Fibroblast of lung (primary cell): ENCODE results near the gene NCOA5. TPM values are rescaled to one million over a fixed set of nuclear protein-coding genes. Genes with fewer than 3 reads are reported as not detected.

ENCODE experiments used
- DNase-seq, 2 donors: peaks; one replicate each; pipeline versions ENCODE4 v3.0.0 to v3.0.0-alpha.2; 2010; ENCODE audit warnings: low read depth in 2 of 2
- H2AFZ ChIP-seq: 2 replicates; pipeline ENCODE4 v1.5.1; 2012; ENCODE audit warnings: low read length, control low read depth, inconsistent platforms
- H3K27ac ChIP-seq: 2 replicates; pipeline ENCODE4 v1.5.1; 2011; ENCODE audit warnings: low read length, control low read depth; ENCODE audit not compliant: insufficient read depth
- H3K27me3 ChIP-seq: 2 replicates; pipeline ENCODE4 v1.5.1; 2011; ENCODE audit warnings: mild to moderate bottlenecking, low read length; ENCODE audit not compliant: control insufficient read depth, insufficient read depth
- H3K36me3 ChIP-seq: 2 replicates; pipeline ENCODE4 v1.5.1; 2011; ENCODE audit warnings: low read length; ENCODE audit not compliant: control insufficient read depth, insufficient read depth
- H3K4me1 ChIP-seq: 2 replicates; pipeline ENCODE4 v1.5.1; 2011; ENCODE audit warnings: low read length; ENCODE audit not compliant: control insufficient read depth, insufficient read depth; ENCODE audit errors: extremely low read depth
- H3K4me2 ChIP-seq: 2 replicates; pipeline ENCODE4 v1.5.1; 2011; ENCODE audit warnings: low read length, control low read depth; ENCODE audit not compliant: insufficient read depth; ENCODE audit errors: extremely low read depth
- H3K4me3 ChIP-seq, 4 experiments: fragments of 200-600 bp in 1 of 4; sonication (generic) in 1 of 4; replicated peaks in 1 of 4; 2 replicates each; pipeline ENCODE4 v1.5.1; 2011 to 2016; ENCODE audit warnings: low read length in 4 of 4, low read depth in 3 of 4, mild to moderate bottlenecking in 3 of 4, control low read depth in 2 of 4, inconsistent platforms in 1 of 4, mixed read lengths in 1 of 4; ENCODE audit not compliant: insufficient read depth in 1 of 4; ENCODE audit errors: control extremely low read depth in 1 of 4
- H3K79me2 ChIP-seq: 2 replicates; pipeline ENCODE4 v1.5.1; 2012; ENCODE audit warnings: mild to moderate bottlenecking, low read length, inconsistent platforms; ENCODE audit not compliant: control insufficient read depth, insufficient read depth
- H3K9ac ChIP-seq: 2 replicates; pipeline ENCODE4 v1.5.1; 2011; ENCODE audit warnings: mild to moderate bottlenecking, low read length, control low read depth; ENCODE audit not compliant: insufficient read depth
- H3K9me3 ChIP-seq: 2 replicates; pipeline ENCODE4 v1.5.1; 2012; ENCODE audit warnings: low read depth, low read length; ENCODE audit not compliant: control insufficient read depth, insufficient read depth
- H4K20me1 ChIP-seq: 2 replicates; pipeline ENCODE4 v1.5.1; 2011; ENCODE audit warnings: low read length; ENCODE audit not compliant: control insufficient read depth, insufficient read depth; ENCODE audit errors: extremely low read depth
- CTCF ChIP-seq, 2 donors: IDR thresholded peaks in 1 of 2; conservative IDR thresholded peaks in 1 of 2; 1 replicate in 1 of 2; 2 replicates in 1 of 2; pipeline ENCODE4 v1.5.1; 2011 to 2012; ENCODE audit warnings: low read length in 2 of 2, control low read depth in 1 of 2, inconsistent platforms in 1 of 2, low read depth in 1 of 2, mild to moderate bottlenecking in 1 of 2
- EZH2 ChIP-seq: IDR thresholded peaks from 2 replicates; pipeline ENCODE4 v1.5.1; 2012; ENCODE audit warnings: low read length, control low read depth, mild to moderate bottlenecking; ENCODE audit errors: missing control alignments
- polyA plus RNA-seq, 2 donors: library from polyadenylated mRNA; depleted of rRNA in 1 of 2; stranded (reverse) in 1 of 2; unstranded in 1 of 2; fragments of >200 nt; gene quantifications; 2 replicates each; pipeline ENCODE4 v1.2.1, GENCODE V29; 2011 to 2012; ENCODE audit warnings: missing spikeins in 1 of 2
- total RNA-seq: library from RNA; depleted of rRNA; stranded (reverse); fragments of >200 nt; gene quantifications from 2 replicates; pipeline ENCODE4 v1.2.1, GENCODE V29; 2014

Gene NCOA5
- total and polyA plus RNA-seq, 2 donors (not counting 1 experiment from before 2014, with no cell fraction given): 8.1 to 18.0 TPM

- no peak overlapping the region for H3K9ac ChIP-seq
- H4K20me1 ChIP-seq: no peaks in the 10 kb centered on the region
- no peaks in the 10 kb centered on the region for H3K36me3 ChIP-seq
- H2AFZ ChIP-seq: no peak overlapping the region
- no peaks in the 10 kb centered on the region for H3K4me1 ChIP-seq
- no peaks in the 10 kb centered on the region for H3K9me3 ChIP-seq
- no peak for TF ChIP-seq EZH2
- TF ChIP-seq CTCF (conservative IDR thresholded peaks at IDR 0.05 in 1 of 2, IDR thresholded peaks at IDR 0.05 in 1 of 2; ENCODE audit: low read depth in 1 of 2, low read length in 2 of 2): no peak
- H3K79me2 ChIP-seq: no peaks in the 10 kb centered on the region
- no peak for DNase-seq
- H3K4me3 ChIP-seq: no peak overlapping the region
- H3K27me3 ChIP-seq: no peaks in the 10 kb centered on the region
- no peak overlapping the region for H3K4me2 ChIP-seq
- H3K27ac ChIP-seq: no peak overlapping the region
Observed at GRCh38 chr20:46119547-46119946, 29.8 kb upstream of the NCOA5 start.

- Histone ChIP-seq H3K9ac (no peak overlapping the region), H2AFZ (no peak overlapping the region), H3K36me3 (no peaks in the 10 kb centered on the region), H3K9me3 (no peaks in the 10 kb centered on the region), H3K4me3 (no peak overlapping the region), H3K79me2 (no peaks in the 10 kb centered on the region), H3K4me2 (no peak overlapping the region), H4K20me1 (no peaks in the 10 kb centered on the region), H3K4me1 (no peaks in the 10 kb centered on the region), H3K27ac (no peak overlapping the region), H3K27me3 (no peaks in the 10 kb centered on the region)
- DNase-seq: no peak
- TF ChIP-seq CTCF (conservative IDR thresholded peaks at IDR 0.05 in 1 of 2, IDR thresholded peaks at IDR 0.05 in 1 of 2; ENCODE audit: low read depth in 1 of 2, low read length in 2 of 2) (no peak), EZH2 (no peak)
Observed at GRCh38 chr20:46119028-46119546, 29.3 kb upstream of the NCOA5 start.

- TF ChIP-seq EZH2 (no peak), CTCF (conservative IDR thresholded peaks at IDR 0.05 in 1 of 2, IDR thresholded peaks at IDR 0.05 in 1 of 2; ENCODE audit: low read depth in 1 of 2, low read length in 2 of 2) (no peak)
- Histone ChIP-seq H3K27ac (no peak overlapping the region), H4K20me1 (no peaks in the 10 kb centered on the region), H3K9me3 (no peaks in the 10 kb centered on the region), H3K9ac (no peak overlapping the region), H2AFZ (no peak overlapping the region), H3K27me3 (peaks cover 2% of the 10 kb centered on the region), H3K36me3 (no peaks in the 10 kb centered on the region), H3K4me3 (peak overlapping the region in 1 of 4 experiments; percentile 37), H3K79me2 (no peaks in the 10 kb centered on the region), H3K4me2 (no peak overlapping the region), H3K4me1 (no peaks in the 10 kb centered on the region)
- no peak for DNase-seq
Observed at GRCh38 chr20:46118481-46119020, 28.8 kb upstream of the NCOA5 start.
